GM18508 (cell line): ENCODE results near the gene EEF1AKMT1.
A peak's percentile ranks its signal among the peaks of the same experiment; 100 is the strongest.

Experiments
- ATAC-seq: cut with Tn5 transposase; IDR thresholded peaks from one replicate; pipeline ENCODE4 v1.9.1; 2021; ENCODE audit warnings: moderate number of reproducible peaks; ENCODE audit not compliant: insufficient read depth, unreplicated experiment

Gene EEF1AKMT1

DNA sequence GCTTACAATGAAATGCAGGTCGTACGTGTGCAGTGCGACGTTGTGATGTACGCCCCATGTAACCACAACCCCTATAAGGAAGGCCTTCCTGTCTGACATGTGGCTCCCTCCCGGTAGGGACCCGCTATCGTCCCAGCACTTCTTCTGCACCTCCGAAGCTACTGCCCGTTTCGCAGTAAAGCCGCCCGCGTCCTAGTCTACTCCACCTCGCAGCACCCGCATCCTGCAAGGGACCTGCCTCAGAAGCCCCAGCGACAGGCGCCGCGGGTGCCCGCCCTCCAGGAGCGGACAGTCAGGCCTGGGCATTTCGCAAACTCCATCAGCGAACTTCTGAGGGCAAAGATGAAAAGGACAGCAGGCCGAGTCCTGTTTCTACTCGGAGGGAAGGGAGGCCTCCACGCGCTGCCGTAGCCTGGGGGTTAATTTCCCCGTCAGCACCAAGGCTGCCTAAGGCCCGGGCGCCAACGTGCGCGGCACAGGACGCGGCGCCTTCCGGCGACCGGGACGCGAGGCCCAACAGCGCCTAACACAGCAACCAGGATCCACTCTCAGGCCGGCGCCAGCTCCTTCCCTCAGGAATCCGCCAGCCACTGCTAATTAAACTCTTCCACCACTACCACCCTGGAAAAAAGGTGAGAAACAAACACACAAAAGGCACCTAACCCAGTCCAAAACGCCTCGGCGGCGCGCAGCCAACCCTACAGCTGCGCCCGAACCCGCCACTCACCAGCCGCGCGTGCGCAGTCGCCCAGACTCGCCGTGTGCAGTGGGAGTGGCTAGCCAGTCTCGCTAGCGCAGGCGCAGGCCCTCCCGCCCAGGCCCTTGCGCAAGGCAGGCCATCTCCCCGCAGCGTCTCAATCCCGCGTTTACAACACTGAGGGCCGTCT lies at the start of gene EEF1AKMT1:
Gene EEF1AKMT1 (minus strand): TSS at position 768 of the 887 bp plus-strand sequence. CDS start 16,363 bp downstream, outside the sequence.
- ATAC-seq: peak; percentile 68

DNA sequence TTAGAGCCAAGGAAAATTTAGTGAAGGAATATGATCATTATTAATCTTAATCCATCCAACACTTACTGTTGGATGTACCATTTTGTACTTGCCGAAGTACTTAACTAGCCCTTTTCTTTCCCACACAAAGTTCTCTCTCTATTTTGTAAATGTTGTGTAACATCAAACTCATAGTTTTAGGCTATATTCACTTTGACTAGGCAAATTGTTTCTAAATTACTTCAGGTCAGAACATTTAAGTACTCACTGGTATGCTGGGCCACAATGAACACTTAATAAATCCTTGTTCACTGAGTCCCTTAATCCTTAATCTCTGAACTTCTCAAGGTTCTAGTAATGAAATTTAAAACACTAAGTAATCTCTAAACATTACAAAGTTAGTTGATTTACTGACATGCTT lies 49.3 kb upstream of the EEF1AKMT1 start:
- no peak for ATAC-seq

DNA sequence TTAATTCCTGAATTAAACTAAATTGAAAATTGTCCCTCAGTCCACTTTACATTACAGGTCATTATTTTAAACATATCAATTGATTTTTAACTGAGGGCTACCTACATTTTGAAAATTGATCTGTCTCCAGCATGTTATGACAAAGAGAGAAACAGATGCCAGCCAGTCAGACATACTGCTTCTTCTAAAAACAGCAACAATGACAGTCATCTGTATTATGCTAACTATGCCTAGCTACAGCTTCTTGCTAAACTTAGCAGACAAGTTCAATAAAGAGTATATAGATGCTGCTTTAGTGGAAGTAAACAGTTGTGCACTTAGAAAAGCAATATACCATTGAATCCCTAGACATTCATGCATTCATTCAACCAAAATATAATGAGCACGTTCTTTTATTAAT lies 48.6 kb upstream of the EEF1AKMT1 start:
- ATAC-seq: no peak

GRCh38 chr13:20819715-20820114 lies 46.0 kb upstream of the EEF1AKMT1 start:
- ATAC-seq: no peak

DNA sequence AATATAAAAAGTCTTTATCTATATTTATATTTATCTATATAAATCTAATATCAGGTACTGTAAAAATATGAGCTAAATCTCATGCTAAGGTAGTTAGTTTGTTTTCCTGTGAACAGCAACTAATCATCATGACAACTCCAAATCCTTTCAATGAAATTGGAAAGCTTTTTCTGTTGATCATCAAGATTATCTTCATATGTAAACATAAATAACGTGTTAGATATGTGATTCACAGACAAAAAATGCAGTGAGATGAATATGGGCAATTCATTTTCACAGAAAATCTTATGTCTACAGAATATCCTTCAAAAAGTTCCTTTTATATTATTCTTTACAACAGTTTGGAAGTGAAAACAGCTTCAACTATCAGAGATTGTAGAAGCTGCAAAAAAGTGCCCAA lies 41.7 kb upstream of the EEF1AKMT1 start:
- ATAC-seq: no peak

- ATAC-seq: no peak
These were observed 40.6 kb upstream of the EEF1AKMT1 start for GRCh38 chr13:20814224-20814910.

DNA sequence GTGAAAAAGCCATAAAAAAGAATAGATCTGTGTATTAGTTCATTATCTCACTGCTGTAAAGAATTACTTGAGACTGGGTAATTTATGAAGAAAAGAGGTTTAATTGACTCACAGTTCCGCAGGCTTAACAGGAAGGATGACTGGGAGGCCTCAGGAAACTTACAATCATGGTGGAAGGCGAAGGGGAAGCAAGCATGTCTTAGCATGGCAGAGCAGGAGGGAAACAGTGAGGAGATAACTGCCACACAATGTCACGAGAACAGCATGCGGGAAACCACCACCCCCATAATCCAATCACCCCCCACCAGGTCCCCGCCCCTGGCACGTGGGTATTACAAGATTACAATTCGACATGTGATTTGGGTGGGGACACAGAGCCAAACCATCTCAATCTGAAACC lies 39.1 kb upstream of the EEF1AKMT1 start:
- ATAC-seq: no peak

GRCh38 chr13:20810808-20811207 lies 37.0 kb upstream of the EEF1AKMT1 start:
- ATAC-seq: no peak

DNA sequence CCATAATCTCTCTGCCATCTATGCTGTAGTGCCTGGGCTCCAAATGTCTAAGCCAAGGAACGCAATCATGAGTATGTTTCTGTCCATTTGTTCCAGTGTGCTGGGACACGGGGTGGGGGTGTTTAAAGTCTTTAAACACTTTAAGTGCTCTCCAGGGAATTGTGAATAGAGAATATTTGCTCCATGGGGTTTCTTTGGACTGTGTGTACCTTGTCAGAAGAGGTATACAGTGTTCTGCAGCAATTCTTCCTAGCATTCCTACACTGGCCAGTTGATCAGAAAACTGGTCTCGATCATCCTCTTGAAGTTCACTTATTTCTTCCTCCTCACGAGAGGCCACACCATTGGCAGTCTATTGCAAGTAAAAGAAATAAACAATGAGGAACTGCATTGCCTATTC lies 35.1 kb upstream of the EEF1AKMT1 start:
- no peak for ATAC-seq

DNA sequence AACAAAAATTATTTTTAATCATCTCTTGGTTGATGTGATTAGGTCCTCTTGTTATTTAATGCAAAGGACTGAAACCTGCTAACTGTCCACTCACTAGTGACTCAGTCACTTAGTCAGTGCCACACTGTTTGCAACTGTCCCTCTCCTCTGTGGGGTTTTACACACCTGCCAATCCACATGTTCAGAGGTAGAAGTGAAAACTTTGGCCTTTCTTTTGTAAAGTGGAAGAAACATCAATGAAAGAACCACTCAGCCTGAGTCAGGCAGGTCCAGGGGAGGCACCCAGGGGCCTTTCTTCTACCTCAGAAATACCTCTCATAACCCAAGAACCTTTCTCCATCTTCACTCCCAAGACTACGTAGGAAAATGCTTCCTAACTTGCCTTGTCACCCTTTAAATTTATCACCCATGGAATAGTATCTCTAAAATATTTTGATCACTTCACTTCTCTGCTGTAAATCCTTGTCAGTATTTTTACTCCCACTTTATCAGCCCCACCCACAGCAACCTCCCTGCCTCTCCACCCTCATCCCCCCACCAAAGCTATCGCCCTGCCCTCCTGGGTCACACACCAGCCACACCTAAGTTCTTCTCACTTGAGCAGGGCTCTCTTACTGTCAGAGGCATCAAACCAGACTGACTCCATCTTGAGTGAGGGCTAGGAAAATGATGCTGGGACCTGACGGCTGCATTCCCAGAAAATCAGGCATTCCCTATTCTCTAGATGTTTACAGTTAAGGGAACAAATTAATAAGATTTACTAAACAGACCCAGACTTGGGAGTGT lies 29.6 kb upstream of the EEF1AKMT1 start:
- no peak for ATAC-seq

DNA sequence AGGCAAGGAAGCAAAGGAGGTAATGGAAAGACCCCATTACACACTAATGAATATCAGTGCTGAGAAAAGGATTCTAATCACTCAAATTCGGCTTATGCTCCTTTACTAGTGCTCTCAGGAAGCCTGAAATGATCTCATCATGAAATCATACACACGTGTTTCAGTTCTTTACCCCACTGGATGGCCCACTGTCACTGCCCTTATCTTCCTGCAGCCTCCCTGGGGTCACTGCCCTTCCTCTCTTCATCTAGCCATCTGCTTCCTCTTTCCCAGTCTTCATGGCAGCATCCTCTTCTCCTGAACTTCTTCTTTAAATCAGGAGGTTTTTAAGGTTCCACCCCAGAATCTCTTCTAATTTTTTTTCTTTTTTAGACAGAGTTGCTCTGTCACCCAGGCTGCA lies 27.9 kb upstream of the EEF1AKMT1 start:
- ATAC-seq: no peak

GRCh38 chr13:20799726-20800416 lies 26.1 kb upstream of the EEF1AKMT1 start:
- no peak for ATAC-seq

DNA sequence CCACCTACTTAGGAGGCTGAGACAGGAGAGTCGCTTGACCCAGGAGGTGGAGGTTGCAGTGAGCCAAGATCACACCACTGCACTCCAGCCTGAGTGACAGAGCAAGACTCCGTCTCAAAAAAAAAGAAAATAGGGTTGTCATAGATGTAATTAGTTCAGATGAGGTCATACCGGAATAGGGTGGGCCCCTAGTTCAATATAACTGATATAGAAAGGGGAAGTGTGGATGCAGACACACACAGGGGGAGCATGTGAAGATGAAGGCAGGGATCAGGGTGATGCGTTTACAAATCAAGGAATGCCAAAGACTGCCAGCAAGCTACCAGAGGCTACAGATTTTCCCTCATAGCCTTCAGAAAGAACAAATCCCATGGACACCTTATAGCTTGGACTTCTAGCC lies 24.3 kb upstream of the EEF1AKMT1 start:
- no peak for ATAC-seq

- ATAC-seq: no peak
These were observed 23.2 kb upstream of the EEF1AKMT1 start for GRCh38 chr13:20796791-20797508.

GRCh38 chr13:20789665-20790064 lies 15.9 kb upstream of the EEF1AKMT1 start:
- ATAC-seq: no peak

DNA sequence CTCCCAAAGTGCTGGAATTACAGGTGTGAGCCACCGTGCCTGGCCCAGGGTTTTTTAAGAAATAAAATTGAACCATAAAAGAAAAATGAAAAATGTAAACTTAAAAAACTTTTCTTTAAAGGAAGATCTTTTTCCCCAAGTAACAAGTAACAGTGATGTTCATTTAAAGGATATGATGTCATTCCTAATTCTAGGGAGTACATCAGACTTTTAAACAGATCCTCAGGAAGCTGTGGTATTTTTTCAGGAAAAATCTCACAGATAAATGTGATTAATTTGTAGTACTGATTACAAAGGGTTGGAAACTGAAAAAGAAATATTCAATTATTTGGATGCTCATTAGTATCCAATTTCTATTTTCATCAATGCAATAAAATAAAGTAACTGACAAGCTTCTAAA lies 14.6 kb upstream of the EEF1AKMT1 start:
- ATAC-seq: no peak

DNA sequence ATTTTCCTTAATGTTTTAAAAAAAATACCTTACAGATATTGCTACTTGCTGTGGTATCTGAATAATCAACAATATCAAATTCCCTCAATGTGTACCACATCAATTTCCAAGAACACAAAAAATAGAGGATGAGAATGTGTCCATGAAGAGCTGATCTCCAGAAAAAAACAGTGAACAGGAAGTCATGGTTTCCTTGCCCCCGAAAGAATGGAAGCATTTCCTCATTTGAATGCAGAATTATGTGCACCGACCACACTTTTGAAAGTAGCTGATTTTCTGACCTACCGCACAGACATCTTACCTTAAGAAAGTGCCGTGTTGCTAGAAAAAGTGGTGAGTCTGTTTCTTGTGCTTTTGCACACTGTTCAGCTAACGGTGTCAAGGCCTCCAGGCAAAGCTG lies 13.4 kb upstream of the EEF1AKMT1 start:
- ATAC-seq: no peak

DNA sequence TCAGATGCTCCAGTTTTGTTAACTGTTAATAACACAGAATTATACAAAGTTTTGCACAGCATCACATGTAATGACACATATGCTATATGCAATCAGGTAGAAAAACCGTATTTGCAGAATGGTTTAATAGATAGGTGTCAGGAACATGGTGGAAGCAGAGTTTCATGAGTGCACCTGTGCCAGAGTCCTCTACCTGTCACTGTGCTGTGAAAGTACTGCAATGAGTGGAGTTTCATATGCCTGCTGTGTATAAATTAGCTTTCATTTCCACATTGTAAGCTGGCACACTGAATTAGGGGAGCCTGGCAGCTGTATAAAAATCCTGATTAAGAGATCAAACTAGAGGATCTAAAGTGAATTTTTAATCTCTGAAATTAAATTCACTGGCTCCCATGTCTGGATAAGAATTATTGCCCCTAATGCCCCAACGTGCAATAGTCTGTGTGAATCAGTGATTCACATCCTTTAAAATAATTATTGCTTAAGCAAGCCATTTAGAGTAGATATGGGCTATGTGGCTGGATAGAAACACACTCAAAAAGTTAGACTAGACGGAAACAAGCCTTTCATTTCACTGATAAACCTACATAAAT lies 8.5 kb upstream of the EEF1AKMT1 start:
- ATAC-seq: peak; percentile 65

- no peak for ATAC-seq
These were observed 6.6 kb upstream of the EEF1AKMT1 start for GRCh38 chr13:20780317-20780716.
